ENCODE data around the gene TTC16. TPM values are rescaled to one million over a fixed set of nuclear protein-coding genes. Genes with fewer than 3 reads are reported as not detected.

TTC16 gene
- total RNA-seq, 1 experiment from 2014 or later = not detected

- no peak for DNase-seq
- H3K27me3 ChIP-seq (ENCODE audit: low read length) = no peaks in the 10 kb centered on the region
- H3K4me1 ChIP-seq (ENCODE audit: low read length) = peaks cover 16% of the 10 kb centered on the region
- no peak overlapping the region for H3K4me2 ChIP-seq (ENCODE audit: low read depth, low read length, poor library complexity, severe bottlenecking)
- H3K27ac ChIP-seq (ENCODE audit: low read length) = no peak overlapping the region
- H3K36me3 ChIP-seq (ENCODE audit: insufficient read depth, low read length) = no peaks in the 10 kb centered on the region
- H4K20me1 ChIP-seq (ENCODE audit: insufficient read depth, low read depth, low read length) = no peaks in the 10 kb centered on the region
- H3K4me3 ChIP-seq (ENCODE audit: low read length) = no peak overlapping the region
- H2AFZ ChIP-seq (ENCODE audit: low read length) = no peak overlapping the region
- H3K9ac ChIP-seq (ENCODE audit: low read length) = no peak overlapping the region
- no peaks in the 10 kb centered on the region for H3K9me2 ChIP-seq (replicated peaks; ENCODE audit: insufficient read depth, low read length)
- H3K9me3 ChIP-seq (ENCODE audit: low read length) = no peaks in the 10 kb centered on the region
- no peaks in the 10 kb centered on the region for H3K79me2 ChIP-seq (ENCODE audit: low read length)
Observed at GRCh38 chr9:127772603-127773002, 56.7 kb downstream of the TTC16 start.

- Histone ChIP-seq H4K20me1 (ENCODE audit: insufficient read depth, low read depth, low read length) (no peaks in the 10 kb centered on the region), H3K4me1 (ENCODE audit: low read length) (peaks cover 16% of the 10 kb centered on the region), H3K79me2 (ENCODE audit: low read length) (no peaks in the 10 kb centered on the region)
Observed at GRCh38 chr9:127773272-127773671, 57.4 kb downstream of the TTC16 start.

GRCh38 chr9:127773981-127774380, 58.1 kb downstream of the TTC16 start:
- no peaks in the 10 kb centered on the region for H3K79me2 ChIP-seq (ENCODE audit: low read length)
- H4K20me1 ChIP-seq (ENCODE audit: insufficient read depth, low read depth, low read length) = no peaks in the 10 kb centered on the region
- no peak overlapping the region for H2AFZ ChIP-seq (ENCODE audit: low read length)
- DNase-seq = no peak
- H3K9ac ChIP-seq (ENCODE audit: low read length) = no peak overlapping the region
- H3K4me1 ChIP-seq (ENCODE audit: low read length) = peaks cover 23% of the 10 kb centered on the region
- H3K27me3 ChIP-seq (ENCODE audit: low read length) = no peaks in the 10 kb centered on the region
- no peaks in the 10 kb centered on the region for H3K36me3 ChIP-seq (ENCODE audit: insufficient read depth, low read length)
- no peak overlapping the region for H3K27ac ChIP-seq (ENCODE audit: low read length)
- no peak overlapping the region for H3K4me3 ChIP-seq (ENCODE audit: low read length)
- no peaks in the 10 kb centered on the region for H3K9me2 ChIP-seq (replicated peaks; ENCODE audit: insufficient read depth, low read length)
- no peaks in the 10 kb centered on the region for H3K9me3 ChIP-seq (ENCODE audit: low read length)
- H3K4me2 ChIP-seq (ENCODE audit: low read depth, low read length, poor library complexity, severe bottlenecking) = no peak overlapping the region

More at GRCh38 chr9:127773272-127773671, 57.4 kb downstream of the TTC16 start:
- H3K27ac ChIP-seq (ENCODE audit: low read length) = no peak overlapping the region
- H3K4me2 ChIP-seq (ENCODE audit: low read depth, low read length, poor library complexity, severe bottlenecking) = no peak overlapping the region
- no peak overlapping the region for H3K4me3 ChIP-seq (ENCODE audit: low read length)
- no peak for DNase-seq
- H3K9ac ChIP-seq (ENCODE audit: low read length) = no peak overlapping the region
- H3K9me3 ChIP-seq (ENCODE audit: low read length) = no peaks in the 10 kb centered on the region
- no peaks in the 10 kb centered on the region for H3K36me3 ChIP-seq (ENCODE audit: insufficient read depth, low read length)
- H3K9me2 ChIP-seq (replicated peaks; ENCODE audit: insufficient read depth, low read length) = no peaks in the 10 kb centered on the region
- H3K27me3 ChIP-seq (ENCODE audit: low read length) = no peaks in the 10 kb centered on the region
- H2AFZ ChIP-seq (ENCODE audit: low read length) = no peak overlapping the region

GRCh38 chr9:127776195-127776923, 60.5 kb downstream of the TTC16 start:
- no peaks in the 10 kb centered on the region for H3K9me3 ChIP-seq (ENCODE audit: low read length)
- no peak overlapping the region for H3K4me3 ChIP-seq (ENCODE audit: low read length)
- no peak overlapping the region for H3K27ac ChIP-seq (ENCODE audit: low read length)
- DNase-seq = peak; percentile 52
- no peaks in the 10 kb centered on the region for H4K20me1 ChIP-seq (ENCODE audit: insufficient read depth, low read depth, low read length)
- no peaks in the 10 kb centered on the region for H3K79me2 ChIP-seq (ENCODE audit: low read length)
- no peaks in the 10 kb centered on the region for H3K9me2 ChIP-seq (replicated peaks; ENCODE audit: insufficient read depth, low read length)
- no peak overlapping the region for H3K9ac ChIP-seq (ENCODE audit: low read length)
- H2AFZ ChIP-seq (ENCODE audit: low read length) = no peak overlapping the region
- no peaks in the 10 kb centered on the region for H3K36me3 ChIP-seq (ENCODE audit: insufficient read depth, low read length)
- no peaks in the 10 kb centered on the region for H3K27me3 ChIP-seq (ENCODE audit: low read length)
- no peak overlapping the region for H3K4me2 ChIP-seq (ENCODE audit: low read depth, low read length, poor library complexity, severe bottlenecking)
- H3K4me1 ChIP-seq (ENCODE audit: low read length) = peaks cover 18% of the 10 kb centered on the region

DNA sequence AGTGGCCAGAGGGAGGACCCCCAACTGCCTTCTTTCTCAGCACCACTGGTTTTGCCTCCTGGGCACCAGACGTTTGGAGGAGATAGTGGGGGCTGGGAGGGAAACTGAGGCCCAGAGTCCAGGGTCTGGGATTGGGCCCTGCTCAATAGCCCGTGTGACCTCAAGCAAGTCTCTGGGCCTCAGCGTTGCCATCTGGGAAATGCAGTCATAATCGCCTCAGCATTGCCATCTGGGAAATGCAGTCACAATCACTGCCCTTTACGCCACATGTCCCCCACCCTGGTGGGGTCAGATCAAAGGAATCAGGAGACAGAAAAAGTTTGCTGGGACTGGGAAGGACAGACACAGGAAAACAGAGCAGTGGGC, 61.0 kb downstream of the TTC16 start:
- H3K27me3 ChIP-seq (ENCODE audit: low read length) = no peaks in the 10 kb centered on the region
- no peaks in the 10 kb centered on the region for H3K36me3 ChIP-seq (ENCODE audit: insufficient read depth, low read length)
- H3K9me2 ChIP-seq (replicated peaks; ENCODE audit: insufficient read depth, low read length) = no peaks in the 10 kb centered on the region
- H3K79me2 ChIP-seq (ENCODE audit: low read length) = no peaks in the 10 kb centered on the region
- no peak overlapping the region for H3K27ac ChIP-seq (ENCODE audit: low read length)
- H3K4me2 ChIP-seq (ENCODE audit: low read depth, low read length, poor library complexity, severe bottlenecking) = no peak overlapping the region
- peaks cover 19% of the 10 kb centered on the region for H3K4me1 ChIP-seq (ENCODE audit: low read length)
- DNase-seq = no peak
- no peak overlapping the region for H3K9ac ChIP-seq (ENCODE audit: low read length)
- no peak overlapping the region for H3K4me3 ChIP-seq (ENCODE audit: low read length)
- H2AFZ ChIP-seq (ENCODE audit: low read length) = no peak overlapping the region
- no peaks in the 10 kb centered on the region for H4K20me1 ChIP-seq (ENCODE audit: insufficient read depth, low read depth, low read length)
- H3K9me3 ChIP-seq (ENCODE audit: low read length) = no peaks in the 10 kb centered on the region

GRCh38 chr9:127777368-127777980, 61.6 kb downstream of the TTC16 start:
- no peak overlapping the region for H3K9ac ChIP-seq (ENCODE audit: low read length)
- no peak overlapping the region for H3K4me2 ChIP-seq (ENCODE audit: low read depth, low read length, poor library complexity, severe bottlenecking)
- no peaks in the 10 kb centered on the region for H3K79me2 ChIP-seq (ENCODE audit: low read length)
- peaks cover 19% of the 10 kb centered on the region for H3K4me1 ChIP-seq (ENCODE audit: low read length)
- no peak overlapping the region for H2AFZ ChIP-seq (ENCODE audit: low read length)
- H3K36me3 ChIP-seq (ENCODE audit: insufficient read depth, low read length) = no peaks in the 10 kb centered on the region
- no peak for DNase-seq
- no peaks in the 10 kb centered on the region for H3K9me2 ChIP-seq (replicated peaks; ENCODE audit: insufficient read depth, low read length)
- H3K27me3 ChIP-seq (ENCODE audit: low read length) = no peaks in the 10 kb centered on the region
- no peaks in the 10 kb centered on the region for H4K20me1 ChIP-seq (ENCODE audit: insufficient read depth, low read depth, low read length)
- H3K4me3 ChIP-seq (ENCODE audit: low read length) = no peak overlapping the region
- no peak overlapping the region for H3K27ac ChIP-seq (ENCODE audit: low read length)
- no peaks in the 10 kb centered on the region for H3K9me3 ChIP-seq (ENCODE audit: low read length)

DNA sequence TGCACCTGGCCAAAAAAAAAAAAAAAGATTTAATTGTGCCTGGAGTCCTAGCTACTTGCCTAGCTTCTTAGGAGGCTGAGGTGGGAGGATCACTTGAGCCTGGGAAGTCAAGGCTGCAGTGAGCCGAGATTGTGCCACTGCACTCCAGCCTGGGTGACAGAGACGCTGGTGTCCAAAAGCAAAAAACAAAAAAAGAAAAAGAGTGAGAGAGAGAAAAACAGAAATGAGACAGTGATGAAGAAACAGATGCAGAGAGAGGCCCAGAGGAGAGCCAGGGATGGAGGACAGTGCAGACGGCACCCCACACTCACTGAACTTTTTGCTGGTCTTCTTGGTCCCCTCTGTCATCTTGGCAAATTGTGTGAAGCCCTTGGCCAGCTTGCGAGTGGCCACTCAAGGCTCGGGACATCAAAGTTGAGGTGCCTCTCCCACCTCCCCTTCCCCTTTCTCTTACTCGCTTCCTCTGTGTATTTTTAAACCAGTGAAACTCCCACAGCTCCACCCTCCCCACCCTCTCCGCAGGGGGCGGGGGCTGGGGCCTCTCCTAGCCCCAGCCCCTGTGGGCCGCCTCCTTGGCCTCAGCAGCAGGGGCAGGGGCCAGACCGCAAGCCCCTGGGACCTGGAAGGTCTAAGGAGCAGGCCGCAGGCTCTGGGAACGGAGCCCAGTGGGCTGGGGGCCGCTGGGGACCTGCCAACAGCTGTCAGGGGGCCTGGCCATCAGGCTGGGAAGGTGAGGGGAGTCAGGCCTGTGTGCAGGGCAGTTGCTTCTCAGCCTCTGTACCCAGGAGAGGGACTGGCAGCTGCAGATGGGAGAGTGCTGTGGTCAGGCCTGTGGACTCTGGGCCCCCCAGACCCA, 62.6 kb downstream of the TTC16 start, which contains the start of gene SH2D3C:
SH2D3C (minus strand) TSS at position 387 of the 856 bp plus-strand sequence; CDS start at position 348, 39 bp downstream.
- H3K27ac ChIP-seq (ENCODE audit: low read length) = no peak within 1 kb of the TSS
- H4K20me1 ChIP-seq (ENCODE audit: insufficient read depth, low read depth, low read length) = no peaks in the 10 kb centered on the region
- H3K36me3 ChIP-seq (ENCODE audit: insufficient read depth, low read length) = no peaks in the 10 kb centered on the region
- H3K9ac ChIP-seq (ENCODE audit: low read length) = no peak within 1 kb of the TSS
- H2AFZ ChIP-seq (ENCODE audit: low read length) = no peak within 1 kb of the TSS
- no peak within 1 kb of the TSS for H3K4me3 ChIP-seq (ENCODE audit: low read length)
- H3K79me2 ChIP-seq (ENCODE audit: low read length) = no peaks in the 10 kb centered on the region
- no peak within 1 kb of the TSS for H3K4me2 ChIP-seq (ENCODE audit: low read depth, low read length, poor library complexity, severe bottlenecking)
- no peak for DNase-seq
- H3K9me3 ChIP-seq (ENCODE audit: low read length) = no peaks in the 10 kb centered on the region
- H3K9me2 ChIP-seq (replicated peaks; ENCODE audit: insufficient read depth, low read length) = no peaks in the 10 kb centered on the region
- H3K27me3 ChIP-seq (ENCODE audit: low read length) = no peaks in the 10 kb centered on the region
- H3K4me1 ChIP-seq (ENCODE audit: low read length) = peaks cover 28% of the 10 kb centered on the region
